T47D (cell line): ENCODE results near the gene KL.
A peak's percentile ranks its signal among the peaks of the same experiment; 100 is the strongest.

Source experiments
- DNase-seq, 2 experiments: peaks; one replicate each; pipeline versions ENCODE4 v3.0.0 to v3.0.0-alpha.2; 2011 to 2012; ENCODE audit warnings: low read depth in 1 of 2, low spot score in 1 of 2
- JUND ChIP-seq: IDR thresholded peaks from 2 replicates; pipeline ENCODE4 v1.6.1; 2012; ENCODE audit warnings: low read depth
- in situ Hi-C: cut with HindIII; loops from 2 replicates; pipeline ENCODE4 v1.10.0; 2016; ENCODE audit warnings: low sequenced_read_pairs, low pct_unique_long_range_greater_than_20kb

The KL gene

GRCh38 chr13:33032037-33032625 is 15.9 kb downstream of the KL start:
- no peak for TF ChIP-seq JUND
- in situ Hi-C loops = no loop called here
- DNase-seq = no peak

- TF ChIP-seq JUND = no peak
- no peak for DNase-seq
- in situ Hi-C loops = no loop called here
Observed at GRCh38 chr13:33033051-33033812, 17.0 kb downstream of the KL start.

- no peak for DNase-seq
- TF ChIP-seq JUND = no peak
- in situ Hi-C loops = no loop called here
Observed at GRCh38 chr13:33033986-33034385, 17.8 kb downstream of the KL start.

GRCh38 chr13:33034882-33035520 is 18.8 kb downstream of the KL start:
- DNase-seq = no peak
- no peak for TF ChIP-seq JUND
- in situ Hi-C loops = no loop called here

GRCh38 chr13:33037673-33038072 is 21.4 kb downstream of the KL start:
- DNase-seq = no peak
- in situ Hi-C loops = no loop called here
- TF ChIP-seq JUND = no peak

- no peak for TF ChIP-seq JUND
- in situ Hi-C loops = no loop called here
- DNase-seq = no peak
Observed at GRCh38 chr13:33040090-33040489, 23.9 kb downstream of the KL start.

GRCh38 chr13:33045851-33046592 is 29.8 kb downstream of the KL start:
- TF ChIP-seq JUND = peak; percentile 48; the same call in 1 of the 2 replicates
- in situ Hi-C loops = no loop called here
- DNase-seq = no peak

- TF ChIP-seq JUND = no peak
- in situ Hi-C loops = no loop called here
- no peak for DNase-seq
Observed at GRCh38 chr13:33050161-33050560, 33.9 kb downstream of the KL start.

- in situ Hi-C loops = no loop called here
- no peak for DNase-seq
- no peak for TF ChIP-seq JUND
Observed at GRCh38 chr13:33051632-33052031, 35.4 kb downstream of the KL start.

- no peak for TF ChIP-seq JUND
- in situ Hi-C loops = no loop called here
- DNase-seq = no peak
Observed at GRCh38 chr13:33052506-33053280, 36.5 kb downstream of the KL start.

GRCh38 chr13:33053397-33054066 is 37.3 kb downstream of the KL start:
- DNase-seq = no peak
- no peak for TF ChIP-seq JUND
- in situ Hi-C loops = no loop called here
